NCI-H748 (cell line): Measurements from ENCODE around the gene ME1.
"Not testable (repeated sequence)": the region's sequence is repeated elsewhere in the genome, so short reads cannot be mapped to it uniquely, and the experiment has no call there.

Source experiments
- DNase-seq: peaks from one replicate; lab custom pipeline; 2025; ENCODE audit not compliant: unreplicated experiment; lab: John Stamatoyannopoulos, UW

Gene ME1

DNA sequence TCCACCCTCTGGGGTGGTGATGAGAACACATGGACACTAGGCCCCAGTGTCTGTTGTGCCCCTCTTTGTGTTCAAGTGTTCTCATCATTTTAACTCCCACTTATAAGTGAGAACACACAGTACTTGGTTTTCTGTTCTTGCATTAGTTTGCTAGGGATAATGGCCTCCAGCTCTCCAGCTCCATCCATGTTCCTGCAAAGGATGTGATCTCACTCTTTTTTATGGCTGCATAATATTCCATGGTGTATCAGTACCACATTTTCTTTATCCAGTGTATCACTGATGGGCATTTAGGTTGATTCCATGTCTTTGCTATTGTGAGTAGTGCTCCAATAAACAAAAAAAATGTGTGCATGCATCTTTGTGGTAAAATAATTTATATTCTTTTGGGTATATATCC, 170.3 kb downstream of the ME1 start:
- no peak for DNase-seq

- no peak for DNase-seq
Measured at GRCh38 chr6:83258517-83258916, 172.3 kb downstream of the ME1 start.

DNA sequence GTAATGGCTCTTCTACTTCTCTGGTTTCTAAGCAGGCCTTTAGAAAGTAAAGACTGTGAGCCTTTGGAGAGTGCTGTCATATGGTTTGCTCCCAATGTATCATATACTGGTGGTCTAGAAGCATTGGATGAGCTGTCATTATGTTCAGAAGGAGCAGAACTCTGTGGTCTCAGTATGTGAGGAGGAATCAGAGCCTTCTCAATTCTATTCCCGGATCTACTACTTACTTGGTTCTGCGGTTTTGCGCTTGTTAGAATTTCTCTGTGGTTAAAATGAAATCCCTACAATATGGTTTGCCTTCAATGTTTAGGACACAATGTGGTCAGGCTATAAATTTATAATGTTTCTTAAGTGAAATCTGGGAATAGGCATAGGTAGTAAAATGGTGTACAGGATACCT, 173.1 kb downstream of the ME1 start:
- DNase-seq = no peak

DNA sequence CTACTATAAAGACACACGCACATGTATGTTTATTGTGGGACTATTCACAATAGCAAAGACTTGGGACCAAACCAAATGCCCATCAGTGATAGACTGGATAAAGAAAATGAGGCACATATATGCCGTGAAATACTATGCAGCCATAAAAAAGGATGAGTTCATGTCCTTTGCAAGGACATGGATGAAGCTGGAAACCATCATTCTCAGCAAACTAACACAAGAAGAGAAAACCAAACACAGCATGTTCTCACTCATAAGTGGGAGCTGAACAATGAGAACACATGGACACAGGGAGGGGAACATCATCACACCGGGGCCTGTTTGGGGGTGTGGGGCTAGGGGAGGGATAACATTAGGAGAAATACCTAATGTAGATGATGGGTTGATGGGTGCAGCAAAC, 174.1 kb downstream of the ME1 start:
- not testable (repeated sequence) for DNase-seq

DNA sequence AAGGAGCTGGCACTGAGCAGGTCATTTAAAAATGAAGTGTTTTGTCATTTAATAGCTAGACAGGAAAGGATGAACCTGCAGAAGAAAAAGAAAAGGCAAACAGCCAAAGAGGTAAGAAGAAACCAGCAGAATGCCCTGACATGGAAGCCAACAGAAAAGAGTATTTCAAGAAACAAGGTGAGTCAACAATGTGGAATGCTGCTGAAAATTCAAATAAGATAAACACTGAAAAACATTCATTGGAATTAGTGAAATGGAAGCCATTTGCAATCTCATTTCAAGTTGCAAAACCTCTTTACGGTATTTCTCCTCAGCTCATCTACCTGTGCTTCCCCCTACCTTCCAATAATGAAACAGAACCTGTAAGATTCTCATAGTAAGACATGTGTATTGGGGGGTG, 178.1 kb downstream of the ME1 start:
- DNase-seq = no peak

- no peak for DNase-seq
Measured at GRCh38 chr6:83250235-83250634, 180.6 kb downstream of the ME1 start.

- DNase-seq = no peak
Measured at GRCh38 chr6:83247471-83247870, 183.4 kb downstream of the ME1 start.

GRCh38 chr6:83231146-83231545, 199.7 kb downstream of the ME1 start:
- DNase-seq = no peak

GRCh38 chr6:83226517-83226916, 204.3 kb downstream of the ME1 start:
- DNase-seq = no peak

DNA sequence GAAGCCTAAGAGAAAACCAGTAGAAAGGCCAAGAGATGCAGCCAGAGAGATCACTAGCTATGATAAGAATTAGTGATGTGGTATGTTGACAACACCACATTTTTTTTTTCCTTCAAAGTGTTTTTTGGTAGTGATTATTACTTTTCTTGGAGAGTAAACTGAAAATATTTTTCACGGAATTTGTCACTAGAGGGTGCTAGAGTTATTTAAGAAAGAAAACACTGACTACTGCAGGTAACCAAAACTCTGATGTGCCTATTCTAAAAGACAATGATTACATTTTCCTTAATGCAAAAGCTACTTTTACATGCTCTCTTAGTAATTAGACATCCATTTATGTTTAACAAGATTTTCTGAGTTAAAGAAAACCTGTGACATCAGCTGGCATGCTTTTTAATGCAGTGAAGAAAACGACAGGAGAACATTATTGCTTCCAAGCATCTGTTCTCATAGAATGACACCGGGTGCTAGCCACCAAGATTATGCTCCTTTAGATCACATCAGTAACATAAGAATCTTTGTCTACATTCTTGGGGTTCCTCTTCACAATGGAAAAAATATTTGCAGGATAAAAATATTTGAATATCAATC, 208.9 kb downstream of the ME1 start:
- peak; percentile 67 for DNase-seq

GRCh38 chr6:83221276-83221675, 209.6 kb downstream of the ME1 start:
- DNase-seq = no peak

DNA sequence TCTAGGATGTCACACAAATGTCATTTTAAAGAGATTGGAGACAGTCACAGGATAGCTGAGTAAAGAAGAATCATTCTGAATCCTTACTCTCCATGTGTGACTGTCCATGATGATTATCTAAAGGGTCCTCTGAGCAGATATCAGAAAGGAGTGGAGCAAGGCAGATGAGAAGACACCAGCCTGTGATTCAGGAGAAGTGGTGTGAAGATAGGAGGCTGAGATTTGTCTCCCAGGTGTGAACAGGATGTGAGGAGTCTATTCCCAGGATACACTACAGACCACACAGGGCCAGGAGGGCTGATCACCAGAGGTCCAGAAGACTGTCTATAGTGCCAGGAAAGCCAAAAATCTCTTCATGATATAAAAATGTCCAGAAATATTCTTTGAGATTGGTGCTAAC, 210.7 kb downstream of the ME1 start:
- DNase-seq = no peak

- DNase-seq = no peak
Measured at GRCh38 chr6:83218646-83219045, 212.2 kb downstream of the ME1 start.

DNA sequence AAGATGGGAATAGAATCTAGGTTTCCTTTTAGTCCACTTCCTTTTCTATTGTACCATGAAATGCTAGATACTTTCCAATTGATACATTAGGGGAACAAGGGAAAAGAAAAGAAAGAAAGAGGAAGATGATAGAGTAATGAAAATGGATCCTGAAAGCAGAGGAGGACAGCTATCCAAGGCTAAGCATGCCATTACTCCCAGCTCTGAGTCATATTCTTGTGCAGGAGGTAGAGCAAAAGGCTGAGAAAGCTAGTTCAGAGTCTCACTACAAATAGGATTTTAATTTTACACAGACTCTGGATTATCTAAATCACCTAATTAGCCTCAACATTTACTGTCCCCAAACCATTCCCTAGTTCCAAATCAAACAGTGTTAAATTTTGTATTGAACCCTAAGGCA, 214.0 kb downstream of the ME1 start:
- no peak for DNase-seq

DNA sequence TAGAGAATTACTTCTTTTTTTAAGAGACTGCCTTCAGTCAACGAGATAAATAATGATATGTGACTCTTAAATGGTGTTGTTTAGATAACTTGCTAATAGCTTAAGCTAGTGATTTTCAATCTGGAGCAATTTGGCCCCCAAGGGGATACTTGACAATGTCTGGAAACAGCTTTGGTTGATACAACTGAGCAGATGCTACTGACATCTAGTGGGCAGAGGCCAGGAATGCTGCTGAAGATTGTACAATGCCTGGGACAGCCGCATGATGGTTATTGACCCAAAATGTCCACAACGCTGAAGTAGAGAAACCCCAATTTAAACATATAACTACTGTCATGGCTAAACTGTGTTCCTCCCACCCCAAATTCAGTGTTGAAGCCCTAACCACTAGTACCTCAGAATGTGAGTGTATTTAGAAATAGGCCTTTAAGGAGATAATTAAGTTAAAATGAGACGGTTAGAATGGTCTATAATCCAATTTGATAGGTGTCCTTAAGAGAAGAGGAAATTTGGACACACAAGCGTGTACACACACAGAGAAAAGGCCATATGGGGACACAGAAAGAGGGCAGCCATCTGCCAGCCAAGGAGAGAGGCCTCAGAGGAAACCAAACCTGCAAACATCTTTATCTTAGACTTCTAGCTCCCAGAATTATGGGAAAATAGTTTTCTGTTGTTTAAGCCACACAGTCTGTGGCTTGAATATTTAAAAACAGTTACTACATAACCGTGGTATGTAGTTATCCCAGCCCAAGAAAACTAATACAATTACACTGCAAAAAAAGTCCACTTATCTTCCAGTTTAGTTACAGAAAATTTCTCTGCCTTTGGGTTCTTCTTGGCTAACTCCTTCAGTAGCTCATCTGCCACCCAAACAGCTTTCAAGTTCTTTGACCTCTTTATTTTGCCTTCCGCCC, 215.5 kb downstream of the ME1 start:
- DNase-seq = peak; percentile 89

GRCh38 chr6:83202031-83202430, 228.8 kb downstream of the ME1 start:
- DNase-seq = no peak

- no peak for DNase-seq
Measured at GRCh38 chr6:83199863-83200225, 231.0 kb downstream of the ME1 start.

- no peak for DNase-seq
Measured at GRCh38 chr6:83199173-83199862, 231.5 kb downstream of the ME1 start.

DNA sequence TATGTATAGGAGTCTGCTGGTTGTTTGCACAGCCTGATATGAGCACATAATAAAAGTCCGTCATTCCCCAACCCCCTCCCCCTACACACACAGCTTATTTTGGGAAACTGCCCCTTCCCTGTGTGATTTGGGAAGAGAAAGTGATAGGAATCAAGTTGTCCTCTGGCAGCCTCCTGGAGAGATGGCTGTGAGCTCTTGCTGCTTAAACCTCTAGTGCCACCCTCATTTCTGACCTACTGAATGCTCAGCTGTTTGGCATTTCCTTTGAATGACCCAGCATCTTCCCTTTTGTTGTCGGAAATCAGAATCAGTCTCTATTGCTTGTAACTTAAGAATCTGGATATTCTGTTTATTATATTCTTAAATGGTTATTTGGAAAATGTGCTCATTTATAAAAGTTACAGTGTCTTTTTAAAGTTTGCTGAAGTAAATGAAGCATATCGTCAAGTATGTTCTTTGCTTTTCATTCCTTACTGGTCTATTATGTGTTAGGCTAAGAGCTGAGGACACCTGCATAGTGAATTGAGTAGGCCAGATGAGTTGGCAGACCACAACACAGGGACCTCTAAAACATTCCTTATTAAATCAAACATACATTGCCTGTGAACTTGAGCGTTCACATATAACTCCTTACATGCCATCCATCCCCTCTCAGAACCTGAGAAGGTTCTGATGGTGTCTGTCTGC, 232.2 kb downstream of the ME1 start:
- DNase-seq = no peak

DNA sequence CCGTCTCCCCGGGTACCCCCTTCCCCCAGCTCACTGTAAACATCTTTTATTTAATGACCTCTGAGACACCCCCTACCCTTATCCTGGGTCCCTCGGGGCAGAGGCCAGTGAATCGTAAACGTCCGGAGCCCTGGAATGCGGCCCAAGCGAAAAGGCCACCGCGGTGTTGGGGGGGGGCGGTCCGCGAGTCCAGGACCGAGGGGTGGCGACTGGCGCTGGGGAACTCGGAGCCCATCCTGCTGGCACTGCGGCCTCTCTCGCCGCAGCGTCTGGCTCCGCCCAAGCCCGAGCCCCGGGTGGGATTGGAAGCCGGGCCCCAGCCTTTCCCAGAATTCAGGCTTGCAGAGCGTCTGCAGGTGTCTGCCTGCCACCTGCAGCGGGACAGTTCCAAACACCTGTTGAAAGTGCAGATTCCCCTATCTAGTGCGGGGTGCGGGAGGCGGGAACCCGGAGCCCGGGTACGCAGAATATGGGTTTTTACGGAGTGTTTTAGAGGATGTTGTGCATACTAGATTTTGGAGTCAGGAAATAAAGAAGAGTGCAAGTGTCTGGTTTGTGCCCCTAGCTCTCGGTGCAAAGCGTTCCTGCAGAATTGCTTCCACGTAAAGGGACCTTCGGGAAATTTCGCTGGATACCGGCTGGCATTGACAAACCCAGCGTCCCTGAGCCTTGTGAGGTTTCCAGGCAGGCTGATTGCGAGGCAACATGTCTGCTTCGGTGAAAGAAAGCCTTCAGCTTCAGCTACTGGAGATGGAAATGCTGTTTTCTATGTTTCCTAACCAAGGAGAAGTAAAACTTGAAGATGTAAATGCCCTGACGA, 236.9 kb downstream of the ME1 start:
- DNase-seq = peak; percentile 84
